SHP77 (cell line): ENCODE measurements around the gene MACROD1.

Experiments used
- DNase-seq, 2 experiments: peaks; one replicate each; lab custom pipeline; 2025; lab: John Stamatoyannopoulos, UW

MACROD1 gene

DNA sequence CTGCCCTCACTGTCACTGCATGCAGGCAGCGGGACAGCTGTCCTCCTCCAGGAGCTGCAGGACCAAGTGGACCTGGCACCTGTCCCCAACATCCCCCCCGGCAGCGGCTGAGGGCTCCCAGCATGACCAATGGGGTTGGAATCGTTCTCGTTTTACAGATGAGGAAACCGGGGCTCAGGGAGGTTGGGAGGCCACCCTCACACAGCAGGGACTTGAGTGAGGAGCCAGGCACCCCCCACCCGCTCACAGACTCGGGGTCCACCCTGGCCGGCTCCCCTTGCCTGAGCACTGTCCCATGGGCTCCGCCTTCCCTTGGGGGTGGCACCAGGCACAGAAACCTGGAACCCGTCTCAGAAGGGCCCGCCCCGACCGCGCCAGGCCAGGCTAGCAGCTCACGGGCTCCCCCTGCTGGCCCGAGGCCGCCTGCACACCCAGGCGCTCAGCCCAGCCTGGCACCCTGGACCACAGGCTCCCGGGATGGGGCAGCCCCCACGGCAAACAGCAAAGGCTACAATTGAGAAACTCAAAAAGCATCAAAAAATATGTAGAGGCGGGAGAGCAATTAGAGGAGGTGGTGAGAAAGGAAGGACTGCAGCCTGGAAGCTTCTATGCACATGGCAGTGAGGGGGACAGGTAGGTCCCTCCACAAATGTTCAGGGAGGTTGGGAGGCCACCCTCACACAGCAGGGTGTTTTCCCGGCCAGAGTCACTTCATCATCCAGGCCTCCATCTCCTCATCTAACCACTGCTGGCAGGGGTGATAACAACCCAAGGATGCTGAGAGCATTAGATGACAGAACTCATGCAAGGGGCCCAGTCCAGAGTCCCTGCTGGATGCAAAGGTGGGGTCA lies 12.8 kb downstream of the MACROD1 start:
- peak in 1 of 2 experiments; percentile 31 for DNase-seq

DNA sequence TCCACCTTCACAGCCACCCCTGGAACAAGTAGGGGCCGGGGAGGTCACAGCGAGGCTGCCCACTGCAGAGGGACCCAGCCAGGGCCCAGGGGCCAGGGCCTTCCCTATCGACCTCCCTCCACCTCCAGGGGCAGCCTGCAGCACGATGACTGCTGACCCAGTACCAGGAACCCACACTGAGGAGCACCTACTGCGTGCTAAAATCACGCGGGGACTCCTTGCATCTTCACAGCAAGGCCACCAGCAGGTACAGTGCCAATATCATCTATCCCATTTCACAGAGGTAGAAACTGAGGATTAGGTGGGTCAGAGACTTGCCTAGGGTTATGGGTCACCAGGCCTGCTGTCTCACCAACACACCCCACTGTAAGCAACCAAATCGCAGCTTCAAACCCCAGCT lies 14.6 kb downstream of the MACROD1 start:
- no peak for DNase-seq

DNA sequence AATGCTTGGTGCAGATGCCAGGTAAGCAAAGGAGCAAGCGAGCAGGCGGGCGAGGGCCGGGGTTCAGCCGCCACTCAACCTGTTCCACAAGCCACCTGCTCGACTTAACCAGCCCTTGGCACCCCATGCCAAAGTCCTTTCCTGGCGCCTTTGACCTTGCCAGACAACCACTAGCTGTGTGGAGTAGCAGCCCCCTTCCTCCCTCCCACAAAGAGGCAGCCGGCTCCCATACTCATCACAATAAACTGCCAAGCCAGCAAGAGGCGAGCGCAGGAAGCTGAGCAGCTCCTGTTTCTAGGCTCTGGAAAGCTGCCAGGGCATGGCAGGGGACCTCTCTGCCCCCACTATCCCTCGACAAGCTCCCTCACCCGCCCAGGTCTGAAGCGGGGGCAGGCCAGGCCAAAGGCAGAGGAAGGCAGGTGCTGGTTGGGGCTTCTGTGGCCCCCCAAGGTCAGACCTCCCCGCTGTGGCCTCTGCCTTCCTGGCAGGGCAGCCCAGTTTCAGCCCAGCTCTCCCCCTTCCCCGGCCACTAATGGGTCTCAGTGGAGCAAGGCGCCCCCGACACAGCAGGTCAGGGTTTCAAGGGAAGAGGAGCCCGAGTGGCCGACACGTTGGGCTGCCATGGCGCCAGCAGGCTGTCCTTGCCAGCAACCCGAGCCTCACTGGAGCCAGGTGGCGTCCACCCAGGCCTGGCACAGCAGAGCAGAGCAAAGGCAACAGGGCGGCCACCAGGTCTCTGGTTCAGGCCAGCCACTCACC lies 15.3 kb downstream of the MACROD1 start:
- DNase-seq, result no peak

DNA sequence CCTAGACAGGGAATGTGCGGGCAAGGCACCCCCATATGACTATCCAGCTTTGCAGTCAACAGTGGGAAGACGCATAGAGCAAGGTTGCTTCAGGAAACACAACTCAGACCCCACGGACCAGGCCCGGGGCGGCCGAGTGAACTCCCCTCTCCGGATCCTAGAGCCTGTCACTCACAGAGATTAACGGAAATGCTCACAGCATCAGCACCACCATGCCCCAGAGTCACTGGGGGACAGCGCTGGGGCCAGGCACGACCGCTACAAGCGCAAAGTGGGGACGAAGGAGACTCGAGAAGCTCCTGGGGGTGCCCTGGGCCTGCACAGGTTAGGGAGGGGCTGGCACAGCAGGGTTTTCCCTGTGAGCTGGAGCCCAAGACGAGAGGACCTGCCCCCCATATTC lies 15.9 kb downstream of the MACROD1 start:
- DNase-seq, result no peak

DNA sequence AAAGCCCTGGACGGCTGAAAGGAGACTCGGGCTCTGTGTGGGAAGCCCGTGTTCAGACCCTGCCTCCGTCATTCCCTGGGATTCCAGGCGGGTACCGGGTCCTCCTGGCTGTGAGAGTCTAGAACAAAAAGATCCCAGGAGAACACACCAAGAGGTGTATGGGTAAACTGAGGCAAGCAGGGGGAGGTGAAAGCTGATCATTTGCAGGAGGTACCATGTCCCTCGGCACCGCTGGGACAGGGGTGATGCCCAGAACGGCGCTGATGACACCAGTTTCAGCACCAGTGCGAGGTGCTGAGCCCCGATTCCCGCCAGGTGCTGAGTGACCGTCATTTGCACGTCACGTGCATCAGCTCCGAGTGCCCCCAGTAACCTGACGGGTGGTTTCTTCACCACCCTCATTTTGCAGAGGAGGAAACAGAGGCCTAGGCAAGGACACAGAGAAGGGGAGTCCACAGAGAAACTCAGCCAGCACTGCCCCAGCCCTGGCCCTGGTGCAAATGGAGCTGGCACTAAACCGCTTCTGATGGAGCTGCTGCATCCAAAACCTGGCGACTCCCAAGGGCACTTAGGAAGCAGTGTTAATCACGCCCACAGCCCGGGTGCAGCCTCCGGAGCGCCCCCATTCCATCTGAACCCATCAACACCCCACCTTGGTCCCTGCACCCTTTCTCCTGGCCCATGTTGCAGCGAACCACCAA lies 16.8 kb downstream of the MACROD1 start:
- DNase-seq, result no peak

DNA sequence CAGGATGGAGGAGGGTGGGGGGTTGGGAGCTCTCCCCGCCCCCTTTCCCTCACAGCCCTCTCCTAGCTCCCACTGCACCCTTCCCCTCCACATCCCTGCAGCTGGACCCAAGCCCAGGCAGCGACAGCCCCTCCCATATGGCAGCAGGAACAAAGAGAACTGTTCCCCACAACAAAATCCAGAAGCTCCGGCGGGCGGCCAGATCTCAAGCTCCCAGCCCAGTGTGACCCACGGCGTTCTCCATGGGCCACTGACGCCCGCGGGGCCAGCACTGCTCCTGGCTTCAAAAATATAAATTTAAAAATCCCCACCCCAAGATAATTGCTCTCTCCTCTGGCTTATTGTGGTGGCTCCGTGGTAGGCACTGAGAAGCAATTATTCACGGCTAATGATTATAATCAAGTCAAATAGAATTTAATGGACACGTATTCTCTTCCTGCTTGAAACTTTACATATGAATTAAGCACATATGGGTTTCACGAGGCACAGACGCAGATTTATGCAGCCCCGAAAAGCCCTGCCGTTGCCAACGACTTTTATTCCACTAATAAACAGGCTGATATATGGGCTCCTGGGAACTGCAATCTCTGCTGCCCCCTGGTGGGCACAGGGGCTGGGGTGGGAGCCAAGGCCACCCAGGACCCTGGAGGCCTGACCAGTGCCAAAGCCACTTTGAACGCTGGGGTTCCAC lies 17.5 kb downstream of the MACROD1 start:
- peak; percentile 41 to 42 for DNase-seq

DNA sequence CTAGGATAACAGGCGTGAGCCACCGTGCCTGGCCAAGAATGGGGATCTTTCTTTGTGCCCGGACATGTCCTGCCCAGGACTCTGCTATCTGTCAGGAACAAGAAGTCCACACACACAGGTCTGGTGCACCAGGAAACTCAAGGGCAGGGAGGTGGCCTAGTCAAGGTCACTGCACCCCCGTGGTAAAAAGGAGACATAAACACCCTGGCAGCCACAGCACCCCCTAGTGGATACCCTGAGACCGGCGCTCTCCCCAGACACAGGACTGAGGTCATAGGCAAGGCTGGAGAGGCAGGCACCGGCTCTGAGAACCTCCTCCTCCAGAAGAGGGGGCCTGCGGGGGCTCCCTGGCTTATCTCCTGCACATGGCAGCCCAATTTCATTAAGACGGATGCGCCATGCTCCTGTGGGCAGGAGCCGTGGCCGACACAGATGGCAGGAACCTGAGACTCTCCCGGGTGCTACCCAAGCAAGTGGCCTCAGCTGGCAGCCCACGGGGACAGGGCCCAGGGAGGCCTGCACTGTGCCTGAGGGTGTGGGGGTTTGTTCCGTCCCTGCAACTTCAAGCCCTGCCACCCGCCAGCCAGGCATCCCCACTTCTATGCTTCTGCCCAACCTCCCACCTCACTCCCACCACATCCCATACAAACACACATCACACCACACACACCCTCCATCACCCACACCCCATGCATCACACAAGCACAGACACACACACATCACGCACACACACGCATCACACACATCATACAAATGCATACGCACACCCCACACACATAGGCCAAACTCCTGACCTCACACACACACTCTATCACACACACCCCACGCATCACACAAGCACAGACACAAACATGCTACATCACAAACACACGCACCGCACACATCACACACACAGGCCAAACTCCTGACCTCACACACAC lies 19.6 kb downstream of the MACROD1 start:
- DNase-seq, result peak in 1 of 2 experiments; percentile 53

DNA sequence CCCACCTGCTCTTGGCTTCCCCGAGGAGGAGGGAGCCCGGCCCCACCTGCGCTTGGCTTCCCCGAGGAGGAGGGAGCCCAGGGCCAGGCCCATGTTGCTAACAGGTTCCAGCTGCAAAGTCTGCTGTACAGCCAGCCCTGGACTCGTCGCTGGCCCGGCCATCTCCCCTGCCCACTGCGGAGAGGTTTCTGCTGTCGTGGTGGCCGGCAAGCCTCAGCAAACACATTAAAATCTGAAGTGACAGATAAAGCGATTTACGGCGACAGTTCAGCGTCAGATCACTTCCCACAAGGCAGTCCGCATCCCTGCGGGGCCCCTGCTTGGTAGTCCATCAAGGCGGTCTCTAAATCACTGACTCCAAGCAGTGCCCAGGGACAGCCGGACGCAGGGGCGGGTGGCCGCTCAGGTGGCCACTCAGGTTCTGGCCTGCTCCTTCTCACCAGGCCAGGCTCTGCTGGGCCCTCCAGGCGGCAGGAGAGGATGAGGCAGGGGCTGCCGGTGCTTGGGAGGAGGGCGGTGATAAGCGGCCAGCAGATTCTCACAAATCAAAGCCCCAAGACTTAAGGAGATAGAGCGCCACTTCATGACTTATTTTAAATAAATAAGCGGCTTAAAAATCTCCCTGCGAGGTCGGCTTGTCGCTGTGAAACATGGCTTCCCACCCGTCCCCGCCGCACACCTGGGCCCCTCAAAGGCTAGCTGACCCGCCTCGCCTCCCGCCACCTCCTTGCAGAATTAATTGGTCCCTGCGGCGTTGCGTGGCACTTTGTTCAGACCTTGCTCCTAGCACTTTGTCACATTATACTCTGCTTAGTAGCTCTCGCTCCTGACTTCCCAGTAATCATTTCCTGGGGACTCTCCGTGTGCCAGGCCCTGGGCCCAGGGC lies 21.1 kb downstream of the MACROD1 start:
- DNase-seq, result no peak

DNA sequence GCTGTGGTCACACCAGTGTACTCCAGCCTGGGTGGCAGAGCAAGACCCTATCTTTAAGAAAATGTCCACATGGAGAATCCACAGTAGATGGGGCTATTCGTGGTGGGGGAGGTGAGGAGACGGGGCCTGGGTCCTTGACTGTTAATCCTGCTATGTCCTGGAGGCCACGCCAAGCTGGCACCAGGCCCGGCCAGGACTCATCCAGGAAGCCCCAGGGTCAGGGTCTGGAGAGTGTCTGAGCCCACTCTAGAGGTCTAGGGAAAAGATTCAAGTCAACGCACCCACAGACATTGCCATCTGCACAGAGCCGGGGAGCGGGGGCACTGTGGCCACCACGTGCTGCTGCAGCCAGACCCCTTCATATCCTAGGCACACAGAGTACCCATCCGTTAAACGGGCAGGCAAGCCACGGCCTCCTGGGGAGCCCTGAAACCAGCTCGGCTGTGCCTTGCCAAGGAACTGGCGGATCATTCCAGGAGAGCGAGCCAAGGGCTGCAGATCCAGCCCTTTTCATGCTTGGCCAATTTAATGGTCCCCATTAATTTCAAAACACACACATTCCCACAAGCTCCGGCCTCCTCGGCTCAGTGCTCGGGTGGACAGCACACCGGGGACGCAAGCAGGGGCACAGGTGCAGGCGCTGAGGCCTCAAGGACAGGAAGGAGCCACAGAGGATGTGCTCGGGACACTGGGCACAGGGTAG lies 24.7 kb downstream of the MACROD1 start:
- no peak for DNase-seq

DNA sequence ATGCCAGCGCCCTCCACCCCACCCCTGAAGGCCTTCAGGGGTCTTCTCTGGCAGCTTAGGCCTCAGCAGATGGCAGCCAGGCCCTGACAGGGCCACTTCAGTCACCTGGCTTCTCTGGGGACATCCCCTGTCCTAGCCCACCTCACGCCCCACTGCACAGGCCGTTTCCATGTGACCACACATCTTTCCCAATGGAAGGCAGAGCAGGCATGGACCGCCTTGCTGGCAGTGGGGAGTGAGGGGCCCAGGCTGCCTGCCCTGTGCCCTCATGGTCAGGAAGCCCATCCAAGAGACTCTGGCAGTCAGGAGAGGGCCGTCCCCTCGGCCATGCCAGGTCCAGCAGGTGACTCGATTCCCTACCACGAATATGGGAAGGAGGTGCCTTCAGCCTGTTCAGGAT lies 25.8 kb downstream of the MACROD1 start:
- no peak for DNase-seq

DNA sequence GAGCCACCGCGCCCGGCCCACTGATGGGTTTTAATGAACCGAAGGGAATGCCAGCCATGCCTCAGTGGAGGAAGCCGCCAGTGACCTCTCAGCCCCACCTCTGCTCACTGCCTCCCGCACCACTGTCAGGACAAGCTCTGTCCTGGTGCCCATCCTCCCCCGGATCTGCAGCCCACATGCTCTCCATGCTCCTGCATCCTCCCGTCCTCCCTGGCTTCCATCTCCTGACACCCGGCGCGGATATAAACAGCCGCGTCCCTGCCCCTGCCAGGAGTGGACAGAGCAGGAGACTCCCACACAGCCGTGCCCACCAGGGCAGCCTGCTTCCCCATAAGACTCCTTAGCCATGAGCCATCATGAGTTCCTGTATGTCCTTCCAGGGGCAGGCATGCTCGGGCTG lies 26.9 kb downstream of the MACROD1 start:
- no peak for DNase-seq

DNA sequence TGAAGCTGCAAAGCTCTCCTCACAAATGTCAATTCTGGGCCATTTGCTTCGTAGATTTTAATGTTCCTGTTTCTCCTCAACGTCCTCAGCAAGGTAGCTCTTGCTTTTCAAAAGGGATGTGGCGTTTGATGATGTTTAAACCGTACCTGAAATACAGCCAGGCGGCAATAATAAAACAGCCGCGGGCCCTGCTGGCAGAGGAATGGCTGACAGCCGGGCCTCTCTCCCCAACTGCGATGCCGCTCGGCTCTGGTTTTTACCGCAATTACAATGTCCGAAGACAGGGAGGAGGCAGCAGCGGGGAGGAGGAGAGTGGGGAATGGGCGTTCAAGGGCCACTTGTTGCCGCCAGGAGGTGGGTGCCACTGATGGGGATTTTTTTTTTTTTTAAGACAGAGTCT lies 27.5 kb downstream of the MACROD1 start:
- no peak for DNase-seq

DNA sequence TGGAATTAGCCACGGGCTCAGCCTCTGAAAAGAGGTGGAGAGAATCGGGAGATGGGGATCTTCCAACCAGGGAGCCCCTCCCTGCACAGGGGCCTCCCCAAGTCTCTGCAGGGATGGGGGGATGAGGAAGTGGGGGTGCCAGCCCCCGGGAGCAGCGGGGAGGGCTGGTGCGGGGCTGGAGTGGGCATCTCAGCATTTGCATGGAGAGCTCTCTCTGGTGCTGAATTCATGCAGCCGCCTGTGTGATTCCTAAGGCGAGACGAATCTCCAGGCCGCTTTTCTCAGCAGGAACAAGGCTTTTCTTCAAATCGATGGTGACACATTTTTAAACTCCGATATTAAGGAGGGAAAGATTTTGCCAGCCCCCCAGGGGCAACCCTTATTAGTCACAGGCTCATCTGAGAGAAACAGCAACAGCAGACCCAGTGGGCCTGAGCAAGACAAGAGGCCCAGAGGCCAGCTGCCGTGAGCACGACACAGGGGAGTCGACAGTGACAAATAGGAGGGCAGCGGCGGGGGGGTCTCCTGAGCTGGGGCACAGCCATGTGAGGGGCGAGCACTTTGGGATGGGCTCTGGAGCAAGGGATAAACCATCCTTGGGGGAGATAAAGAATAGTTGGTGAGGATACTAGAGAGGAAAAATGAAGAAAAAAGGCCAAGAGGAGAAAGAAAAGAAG lies 29.0 kb downstream of the MACROD1 start:
- DNase-seq, result no peak

DNA sequence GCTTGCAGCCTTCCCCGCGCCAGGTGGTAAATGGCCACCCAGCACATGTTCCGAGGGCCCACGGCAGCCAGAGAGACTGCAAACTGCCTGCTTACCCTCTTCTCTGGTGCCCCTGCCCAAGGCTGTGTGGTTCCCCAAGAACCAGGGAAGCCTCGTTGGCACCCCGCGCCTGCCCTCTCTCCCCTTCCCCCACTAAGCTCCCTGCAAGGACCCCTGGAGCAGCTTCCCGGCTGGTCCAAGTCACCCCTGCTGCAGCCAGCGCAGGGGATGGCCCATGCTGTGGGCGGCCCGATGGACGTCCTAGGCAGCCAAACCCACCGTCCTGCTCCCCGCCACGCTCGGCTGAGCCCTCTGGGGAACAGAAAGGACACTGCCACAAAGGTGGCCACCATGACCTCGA lies 30.2 kb downstream of the MACROD1 start:
- DNase-seq, result no peak

DNA sequence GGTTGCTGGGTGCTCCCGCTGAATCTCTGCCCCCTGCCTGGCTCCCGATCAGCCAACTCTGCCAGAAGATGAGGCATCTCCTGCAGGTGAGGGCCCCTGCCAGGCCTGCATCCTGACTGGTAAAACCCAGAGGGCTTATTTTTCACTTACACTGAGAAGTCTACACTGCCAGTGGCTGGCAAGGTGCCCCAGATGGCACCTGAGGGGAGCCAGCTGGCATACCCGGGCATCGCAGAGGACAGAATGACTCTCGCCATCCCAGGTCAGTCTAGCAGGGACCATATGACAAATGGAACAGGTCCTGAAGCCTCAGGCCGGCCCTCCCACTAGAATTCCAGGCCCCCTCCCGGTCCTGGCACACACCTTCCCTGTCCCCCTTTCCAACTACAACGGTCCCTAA lies 30.9 kb downstream of the MACROD1 start:
- no peak for DNase-seq

DNA sequence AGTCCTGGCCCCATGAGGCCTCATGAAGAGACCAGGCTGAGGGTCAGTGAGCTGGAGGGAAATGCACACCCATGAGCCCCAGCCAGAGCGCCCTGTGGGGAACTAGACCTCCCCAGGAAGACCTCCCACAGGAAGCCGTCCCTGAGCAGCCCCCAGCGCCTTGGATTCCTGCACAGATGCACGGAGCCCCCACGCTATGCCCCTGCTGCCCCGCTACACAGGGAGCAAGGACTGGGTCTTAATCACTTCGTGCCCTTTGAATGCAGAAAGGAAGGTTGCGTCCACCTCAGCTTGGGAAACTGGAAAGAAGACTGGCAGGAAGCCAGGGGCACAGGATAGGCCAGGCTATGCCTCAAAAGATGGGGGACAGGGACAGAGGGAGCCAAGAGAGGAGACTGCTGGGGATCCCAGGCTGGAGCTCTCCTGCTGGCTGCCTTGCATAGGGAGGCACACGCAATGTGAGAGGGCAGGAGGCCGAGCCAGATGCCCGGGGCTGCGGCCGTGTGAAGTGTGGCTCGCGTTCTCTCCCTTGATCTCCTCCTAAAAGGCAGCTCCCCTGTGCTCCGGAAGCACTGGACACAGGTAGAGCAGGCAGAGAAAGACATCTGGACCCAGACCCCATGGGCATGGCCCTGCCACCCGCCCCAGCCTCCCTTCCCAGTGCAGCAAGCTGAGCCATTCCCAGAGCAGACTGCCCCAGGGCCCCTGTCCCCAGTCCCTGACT lies 32.8 kb downstream of the MACROD1 start:
- no peak for DNase-seq

DNA sequence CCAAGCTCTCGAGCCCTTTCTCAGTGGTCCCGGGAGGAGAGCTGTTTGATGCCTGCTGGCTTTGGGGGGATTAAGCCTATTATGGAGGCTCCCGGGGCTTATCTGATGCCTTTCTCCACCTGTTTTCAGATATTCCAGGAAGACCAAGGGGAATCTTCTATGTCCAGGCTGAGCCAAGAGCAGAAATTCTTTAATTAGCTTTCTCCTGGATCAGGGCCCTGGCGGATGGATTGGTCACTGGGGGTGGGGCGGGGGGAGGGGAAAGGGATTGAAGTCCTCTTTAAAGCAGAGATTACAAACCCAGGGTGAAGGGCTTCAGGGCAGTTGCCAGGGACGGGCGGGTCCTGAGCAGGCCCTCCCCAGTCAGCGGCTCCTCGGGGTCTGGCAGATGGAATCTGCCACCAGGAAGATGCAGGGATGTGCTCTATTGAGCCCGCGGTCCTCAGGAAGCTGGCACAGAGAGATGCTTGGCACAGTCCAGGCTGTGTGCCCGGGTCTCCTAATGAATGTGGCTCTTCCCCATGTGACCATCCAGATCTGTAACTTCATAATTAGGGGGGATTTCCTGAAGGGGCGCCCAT lies 33.6 kb downstream of the MACROD1 start:
- DNase-seq, result no peak
